ENCODE measurements around the gene TYROBP. TPM values are rescaled to one million over a fixed set of nuclear protein-coding genes. Genes with fewer than 3 reads are reported as not detected.
"Not testable (repeated sequence)": the region's sequence is repeated elsewhere in the genome, so short reads cannot be mapped to it uniquely, and the experiment has no call there.

Gene TYROBP
- total RNA-seq, 1 donor from 2014 or later: 460 TPM

- peaks cover 4% of the 10 kb centered on the region for H3K4me1 ChIP-seq
- no peaks in the 10 kb centered on the region for H3K9me3 ChIP-seq
- DNase-seq (no peak), ATAC-seq (no peak)
- peaks cover 4% of the 10 kb centered on the region for H3K27me3 ChIP-seq (ENCODE audit: low read depth)
- no peaks in the 10 kb centered on the region for H3K36me3 ChIP-seq
- no peak overlapping the region for H3K4me3 ChIP-seq
- intact Hi-C loops (cut with DNase I): no loop called here
- H3K27ac ChIP-seq: peak overlapping the region; percentile 11
- no peak for TF ChIP-seq CTCF (IDR thresholded peaks at IDR 0.05)
Observed at GRCh38 chr19:35913589-35913988, 5.5 kb upstream of the TYROBP start.

- TF ChIP-seq CTCF (IDR thresholded peaks at IDR 0.05): no peak
- no peaks in the 10 kb centered on the region for H3K36me3 ChIP-seq
- no peaks in the 10 kb centered on the region for H3K9me3 ChIP-seq
- DNase-seq (peak; percentile 58), ATAC-seq (peak in 1 of 2 donors; percentile 6)
- H3K4me1 ChIP-seq: peaks cover 5% of the 10 kb centered on the region
- H3K27ac ChIP-seq: no peak overlapping the region
- no peak overlapping the region for H3K4me3 ChIP-seq
- intact Hi-C loops (cut with DNase I): no loop called here
- H3K27me3 ChIP-seq (ENCODE audit: low read depth): peaks cover 4% of the 10 kb centered on the region
Observed at GRCh38 chr19:35911790-35912189, 3.7 kb upstream of the TYROBP start.

GRCh38 chr19:35911173-35911572 lies 3.1 kb upstream of the TYROBP start:
- TF ChIP-seq CTCF (IDR thresholded peaks at IDR 0.05): no peak
- H3K36me3 ChIP-seq: no peaks in the 10 kb centered on the region
- DNase-seq: no peak
- no peak for ATAC-seq
- H3K27me3 ChIP-seq (ENCODE audit: low read depth): peaks cover 4% of the 10 kb centered on the region
- H3K27ac ChIP-seq: no peak overlapping the region
- H3K4me3 ChIP-seq: no peak overlapping the region
- intact Hi-C loops (cut with DNase I): no loop called here
- H3K9me3 ChIP-seq: no peaks in the 10 kb centered on the region
- H3K4me1 ChIP-seq: peaks cover 11% of the 10 kb centered on the region

GRCh38 chr19:35910355-35910754 lies 2.3 kb upstream of the TYROBP start:
- intact Hi-C loops (cut with DNase I); DNase-seq; H3K27ac ChIP-seq; ATAC-seq; H3K36me3 ChIP-seq; H3K4me3 ChIP-seq; H3K9me3 ChIP-seq; H3K27me3 ChIP-seq (ENCODE audit: low read depth): not testable (repeated sequence)
- peaks cover 12% of the 10 kb centered on the region for H3K4me1 ChIP-seq

- DNase-seq: no peak
- no peak for ATAC-seq
- peaks cover 12% of the 10 kb centered on the region for H3K4me1 ChIP-seq
- intact Hi-C loops (cut with DNase I): no loop called here
- H3K4me3 ChIP-seq: no peak overlapping the region
- no peaks in the 10 kb centered on the region for H3K9me3 ChIP-seq
- no peak for TF ChIP-seq CTCF (IDR thresholded peaks at IDR 0.05)
- peak overlapping the region; percentile 85 for H3K27ac ChIP-seq
- no peaks in the 10 kb centered on the region for H3K36me3 ChIP-seq
- H3K27me3 ChIP-seq (ENCODE audit: low read depth): peaks cover 4% of the 10 kb centered on the region
Observed at GRCh38 chr19:35909684-35910035, 1.6 kb upstream of the TYROBP start.

- ATAC-seq (peak; percentile 85 to 94), DNase-seq (peak; percentile 93)
- intact Hi-C loops (cut with DNase I): no loop called here
- Histone ChIP-seq H3K27me3 (ENCODE audit: low read depth) (peaks cover 4% of the 10 kb centered on the region), H3K4me1 (peaks cover 12% of the 10 kb centered on the region), H3K36me3 (no peaks in the 10 kb centered on the region), H3K4me3 (peak overlapping the region; percentile 52), H3K9me3 (no peaks in the 10 kb centered on the region), H3K27ac (peak overlapping the region; percentile 85)
- no peak for TF ChIP-seq CTCF (IDR thresholded peaks at IDR 0.05)
Observed at GRCh38 chr19:35908973-35909683, 1.0 kb upstream of the TYROBP start.
